Measurements from ENCODE around the gene NPDC1. TPM values are rescaled to one million over a fixed set of nuclear protein-coding genes. Genes with fewer than 3 reads are reported as not detected.

The NPDC1 gene
- total RNA-seq, 1 experiment from 2014 or later: 73.9 TPM

- Histone ChIP-seq H3K27me3 (replicated peaks; ENCODE audit: insufficient read depth, low read depth, low read length, poor library complexity) (peaks cover 11% of the 10 kb centered on the region), H3K4me1 (ENCODE audit: insufficient read depth, low read length, poor library complexity, severe bottlenecking) (peaks cover 14% of the 10 kb centered on the region), H3K4me3 (ENCODE audit: low read depth, low read length, poor library complexity, severe bottlenecking) (no peak overlapping the region), H3K27ac (ENCODE audit: low read depth, low read length, poor library complexity, severe bottlenecking) (no peak overlapping the region), H3K9me3 (ENCODE audit: low read depth, low read length, poor library complexity, severe bottlenecking) (no peaks in the 10 kb centered on the region), H3K36me3 (ENCODE audit: insufficient read depth, low read length, poor library complexity, severe bottlenecking) (no peaks in the 10 kb centered on the region)
- TF ChIP-seq EZH2 (IDR thresholded peaks at IDR 0.05; ENCODE audit: borderline replicate concordance, low read depth, low read length, poor library complexity, severe bottlenecking): no peak
- no peak for TF ChIP-seq CTCF (conservative IDR thresholded peaks at IDR 0.05; ENCODE audit: low read depth, low read length)
- intact Hi-C loops (cut with micrococcal nuclease; ENCODE audit: unreplicated experiment): loop anchor here (5.0 kb wide), 2 partner anchors 68 to 188 kb away; no protein-coding TSS in a partner anchor
- peak; percentile 49 for DNase-seq (ENCODE audit: low spot score)
- CTCF ChIA-PET: interaction anchor here (0.5 to 2.2 kb wide), 9 partner anchors 13 to 283 kb away, joined by 3 to 11 read pairs (median 3); no protein-coding TSS in a partner anchor
- POLR2A ChIA-PET (ENCODE audit: low non-redundant PET): no interaction called here
- no TSS peak for BruUV-seq (replicated peaks)
These were observed 2.9 kb upstream of the NPDC1 start for GRCh38 chr9:137048655-137049543.

- POLR2A ChIA-PET (ENCODE audit: low non-redundant PET): no interaction called here
- no TSS peak for BruUV-seq (replicated peaks)
- CTCF ChIA-PET: interaction anchor here (1.2 kb wide), 1 partner anchor 10 kb away, joined by 3 read pairs; no protein-coding TSS in a partner anchor
- Histone ChIP-seq H3K4me1 (ENCODE audit: insufficient read depth, low read length, poor library complexity, severe bottlenecking) (peaks cover 31% of the 10 kb centered on the region), H3K4me3 (ENCODE audit: low read depth, low read length, poor library complexity, severe bottlenecking) (peak overlapping the region; percentile 76), H3K9me3 (ENCODE audit: low read depth, low read length, poor library complexity, severe bottlenecking) (no peaks in the 10 kb centered on the region), H3K36me3 (ENCODE audit: insufficient read depth, low read length, poor library complexity, severe bottlenecking) (peaks cover 7% of the 10 kb centered on the region), H3K27me3 (replicated peaks; ENCODE audit: insufficient read depth, low read depth, low read length, poor library complexity) (no peaks in the 10 kb centered on the region), H3K27ac (ENCODE audit: low read depth, low read length, poor library complexity, severe bottlenecking) (peak overlapping the region; percentile 25)
- DNase-seq (ENCODE audit: low spot score): peak; percentile 51
- no peak for TF ChIP-seq EZH2 (IDR thresholded peaks at IDR 0.05; ENCODE audit: borderline replicate concordance, low read depth, low read length, poor library complexity, severe bottlenecking)
- TF ChIP-seq CTCF (conservative IDR thresholded peaks at IDR 0.05; ENCODE audit: low read depth, low read length): no peak
- intact Hi-C loops (cut with micrococcal nuclease; ENCODE audit: unreplicated experiment): loop anchor here (5.0 kb wide), 2 partner anchors 72 to 192 kb away; no protein-coding TSS in a partner anchor
These were observed 486 bp downstream of the NPDC1 start for GRCh38 chr9:137045294-137046087.

- no peak for DNase-seq (ENCODE audit: low spot score)
- TF ChIP-seq CTCF (conservative IDR thresholded peaks at IDR 0.05; ENCODE audit: low read depth, low read length) (no peak), EZH2 (IDR thresholded peaks at IDR 0.05; ENCODE audit: borderline replicate concordance, low read depth, low read length, poor library complexity, severe bottlenecking) (no peak)
- peak overlapping the region; percentile 76 for H3K4me3 ChIP-seq (ENCODE audit: low read depth, low read length, poor library complexity, severe bottlenecking)
- no peaks in the 10 kb centered on the region for H3K27me3 ChIP-seq (replicated peaks; ENCODE audit: insufficient read depth, low read depth, low read length, poor library complexity)
- BruUV-seq (replicated peaks): no TSS peak
- peaks cover 31% of the 10 kb centered on the region for H3K4me1 ChIP-seq (ENCODE audit: insufficient read depth, low read length, poor library complexity, severe bottlenecking)
- no peak overlapping the region for H3K27ac ChIP-seq (ENCODE audit: low read depth, low read length, poor library complexity, severe bottlenecking)
- peaks cover 12% of the 10 kb centered on the region for H3K36me3 ChIP-seq (ENCODE audit: insufficient read depth, low read length, poor library complexity, severe bottlenecking)
- POLR2A ChIA-PET (ENCODE audit: low non-redundant PET): no interaction called here
- H3K9me3 ChIP-seq (ENCODE audit: low read depth, low read length, poor library complexity, severe bottlenecking): no peaks in the 10 kb centered on the region
- intact Hi-C loops (cut with micrococcal nuclease; ENCODE audit: unreplicated experiment): loop anchor here (5.0 kb wide), 2 partner anchors 73 to 193 kb away; no protein-coding TSS in a partner anchor
- CTCF ChIA-PET: interaction anchor here (1.2 kb wide), 1 partner anchor 9 kb away, joined by 3 read pairs; no protein-coding TSS in a partner anchor
These were observed 1.3 kb downstream of the NPDC1 start for GRCh38 chr9:137044502-137045177.

All from A673 (cell line).